Tibial nerve (tissue), 4 donors: Measurements from ENCODE around the gene ANKRD31.

ENCODE experiments used
- CTCF ChIP-seq, 5 experiments: fragments of 200-600 bp in 3 of 5; fragments of 450-650 bp in 2 of 5; sonication (generic) in 3 of 5; IDR thresholded peaks; one replicate each; pipeline ENCODE4 v1.5.1; 2016 to 2019; ENCODE audit warnings: antibody characterized with exemption in 5 of 5, mild to moderate bottlenecking in 3 of 5, moderate library complexity in 2 of 5
- EP300 ChIP-seq, 2 donors: sonication (generic); formaldehyde crosslinking; IDR thresholded peaks; one replicate each; pipeline ENCODE4 v1.6.1; 2017; ENCODE audit warnings: antibody characterized with exemption in 2 of 2, mild to moderate bottlenecking in 1 of 2
- POLR2A ChIP-seq, 2 donors: fragments of 450-650 bp; IDR thresholded peaks; one replicate each; pipeline ENCODE4 v1.6.1; 2017; ENCODE audit warnings: antibody characterized with exemption in 2 of 2, mild to moderate bottlenecking in 2 of 2, moderate library complexity in 2 of 2

- TF ChIP-seq CTCF (IDR thresholded peaks at IDR 0.05) (no peak), POLR2A (IDR thresholded peaks at IDR 0.05) (no peak), EP300 (IDR thresholded peaks at IDR 0.05) (no peak)
These were observed 5.4 kb upstream of the ANKRD31 start for GRCh38 chr5:75242067-75242466.
